KBM-7 (cell line): ENCODE results near the gene PANK4.

Experiments used
- DNase-seq: peaks from one replicate; pipeline ENCODE4 v3.0.0-alpha.2; 2015
- in situ Hi-C: fragments of 300-500 bp; cut with MboI; formaldehyde crosslinking; loops from 2 replicates; pipeline ENCODE4 v1.14.3; 2020; ENCODE audit warnings: low sequenced_read_pairs, low pct_unique_long_range_greater_than_20kb, mixed read lengths

PANK4 gene

DNA sequence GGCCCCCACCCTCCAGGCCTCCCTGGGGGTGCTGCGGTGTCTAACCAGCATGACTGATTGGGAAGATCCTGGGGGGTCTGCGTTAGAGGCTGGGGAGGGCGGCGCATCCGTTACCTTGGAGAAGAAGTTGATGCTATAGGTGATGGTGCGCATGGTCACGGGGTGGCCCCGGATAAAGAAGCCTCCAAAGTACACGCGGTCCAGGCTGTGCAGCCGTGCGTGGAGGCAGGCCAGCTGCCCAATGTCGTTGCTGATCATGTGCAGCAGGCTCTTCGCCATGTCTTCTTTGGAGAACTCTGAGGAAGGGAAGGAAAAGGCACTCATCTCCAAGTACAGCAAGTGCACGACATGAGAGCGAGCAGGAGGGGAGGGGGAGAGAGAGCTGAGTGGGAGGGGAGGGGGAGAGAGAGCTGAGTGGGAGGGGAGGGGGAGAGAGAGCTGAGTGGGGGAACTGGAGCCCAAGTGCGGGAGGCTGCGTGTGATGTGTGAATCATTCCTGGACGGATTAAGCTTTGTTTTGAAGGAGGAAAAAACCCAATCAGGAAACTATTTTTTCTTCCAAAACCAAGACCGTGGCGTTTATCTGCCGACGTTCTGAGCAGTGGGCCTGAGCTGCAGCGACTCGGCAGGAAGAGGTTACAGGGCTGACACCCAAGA is 7.2 kb downstream of the PANK4 start:
- in situ Hi-C loops: no loop called here

DNA sequence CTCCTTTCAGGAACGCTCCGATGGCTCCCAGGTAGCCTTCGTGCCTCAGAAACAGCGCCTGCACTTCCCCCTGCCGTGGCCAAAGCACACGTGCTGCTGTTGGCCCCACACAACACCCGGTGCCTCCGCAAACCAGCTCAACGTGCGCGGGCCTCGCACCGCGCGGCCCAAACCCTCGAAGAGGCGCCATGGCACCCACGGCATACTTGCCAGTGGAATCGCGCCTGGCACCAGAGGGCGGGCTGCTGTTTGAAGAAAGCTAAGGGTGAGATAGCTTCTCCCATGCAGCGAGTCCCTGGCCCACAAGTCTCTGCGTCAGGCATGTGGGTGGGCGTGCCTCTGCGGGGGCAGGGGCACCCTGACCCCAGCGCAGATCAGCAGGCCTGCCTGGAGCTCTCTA is 7.9 kb downstream of the PANK4 start:
- no peak for DNase-seq
- in situ Hi-C loops: no loop called here

More for the DNA sequence above, 7.2 kb downstream of the PANK4 start:
- DNase-seq: no peak

DNA sequence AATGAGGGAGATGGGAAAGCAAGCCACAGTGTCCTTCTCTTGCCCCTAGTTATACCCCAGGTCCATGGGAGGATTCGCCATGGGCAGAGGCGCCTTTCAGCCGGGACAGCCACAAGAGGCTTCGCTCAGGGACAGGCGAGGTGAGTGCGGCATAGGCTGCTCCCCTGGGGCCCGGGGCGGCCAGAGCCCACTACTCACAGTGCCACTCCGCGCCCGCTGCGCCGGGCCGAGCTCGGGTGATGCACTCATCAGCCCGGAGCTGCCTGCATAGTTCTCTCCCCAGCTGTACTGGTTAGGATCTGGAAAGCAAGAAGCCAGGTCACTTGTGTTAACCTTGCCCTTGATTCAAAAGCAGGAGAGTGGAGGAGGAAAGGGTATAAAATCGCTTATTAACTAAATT is 8.4 kb downstream of the PANK4 start:
- DNase-seq: no peak
- in situ Hi-C loops: no loop called here

DNA sequence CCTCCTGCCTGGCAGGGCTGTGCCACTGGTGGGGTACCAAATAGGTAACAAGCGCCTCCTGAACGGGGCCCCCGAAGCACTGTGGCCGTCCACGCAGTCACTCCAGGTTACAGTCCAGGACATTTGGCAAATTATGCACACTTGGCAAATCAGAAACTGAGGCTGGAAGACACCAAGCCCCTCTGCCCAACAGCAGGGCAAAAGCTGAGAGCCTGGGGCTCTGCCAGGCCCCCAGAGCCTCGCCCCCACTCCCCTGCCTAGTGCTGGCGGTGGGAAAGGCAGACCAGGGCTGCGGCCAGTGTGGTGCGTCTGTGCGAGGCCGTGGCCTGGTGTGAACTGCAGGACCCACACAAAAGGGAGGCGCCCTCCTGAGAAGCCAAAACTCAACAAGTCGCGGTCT is 9.4 kb downstream of the PANK4 start:
- DNase-seq: no peak
- in situ Hi-C loops: no loop called here

DNA sequence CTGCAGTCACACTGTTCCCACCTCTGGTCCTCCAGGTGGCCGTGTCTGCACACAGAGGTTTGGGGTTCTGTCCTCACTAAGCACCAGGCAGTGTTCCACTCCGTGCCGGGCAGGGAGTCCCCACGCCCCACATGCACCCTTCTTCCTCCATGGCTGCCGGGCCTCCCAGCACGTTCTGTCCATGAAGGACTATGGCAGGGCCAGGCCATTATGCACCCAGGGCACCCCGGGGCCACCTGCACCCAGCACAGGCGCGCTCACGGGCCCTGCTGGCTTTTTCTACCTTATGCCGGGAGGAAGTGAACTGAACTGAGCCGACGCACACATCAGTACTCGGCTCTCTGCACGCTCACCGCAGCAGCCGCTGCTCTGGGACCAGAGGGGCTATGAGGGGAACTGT is 10.3 kb downstream of the PANK4 start:
- DNase-seq: no peak

DNA sequence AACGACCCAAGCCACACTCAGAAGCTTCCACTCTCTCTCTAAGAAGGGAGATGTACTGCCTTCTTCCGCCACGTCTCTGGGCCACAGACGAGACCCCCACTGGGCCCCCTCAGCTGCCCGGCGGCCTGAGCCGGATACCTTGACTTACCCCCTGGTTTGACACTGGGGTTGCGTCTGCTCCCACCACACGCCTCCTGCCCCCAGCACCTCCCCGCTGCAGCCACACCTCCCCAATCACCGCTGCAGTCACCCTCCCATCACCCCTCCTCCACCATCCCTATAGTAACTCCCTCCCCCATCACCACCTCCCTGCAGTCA is 10.7 kb downstream of the PANK4 start:
- no peak for DNase-seq
- in situ Hi-C loops: no loop called here

More for the DNA sequence above, 10.3 kb downstream of the PANK4 start:
- in situ Hi-C loops: no loop called here

DNA sequence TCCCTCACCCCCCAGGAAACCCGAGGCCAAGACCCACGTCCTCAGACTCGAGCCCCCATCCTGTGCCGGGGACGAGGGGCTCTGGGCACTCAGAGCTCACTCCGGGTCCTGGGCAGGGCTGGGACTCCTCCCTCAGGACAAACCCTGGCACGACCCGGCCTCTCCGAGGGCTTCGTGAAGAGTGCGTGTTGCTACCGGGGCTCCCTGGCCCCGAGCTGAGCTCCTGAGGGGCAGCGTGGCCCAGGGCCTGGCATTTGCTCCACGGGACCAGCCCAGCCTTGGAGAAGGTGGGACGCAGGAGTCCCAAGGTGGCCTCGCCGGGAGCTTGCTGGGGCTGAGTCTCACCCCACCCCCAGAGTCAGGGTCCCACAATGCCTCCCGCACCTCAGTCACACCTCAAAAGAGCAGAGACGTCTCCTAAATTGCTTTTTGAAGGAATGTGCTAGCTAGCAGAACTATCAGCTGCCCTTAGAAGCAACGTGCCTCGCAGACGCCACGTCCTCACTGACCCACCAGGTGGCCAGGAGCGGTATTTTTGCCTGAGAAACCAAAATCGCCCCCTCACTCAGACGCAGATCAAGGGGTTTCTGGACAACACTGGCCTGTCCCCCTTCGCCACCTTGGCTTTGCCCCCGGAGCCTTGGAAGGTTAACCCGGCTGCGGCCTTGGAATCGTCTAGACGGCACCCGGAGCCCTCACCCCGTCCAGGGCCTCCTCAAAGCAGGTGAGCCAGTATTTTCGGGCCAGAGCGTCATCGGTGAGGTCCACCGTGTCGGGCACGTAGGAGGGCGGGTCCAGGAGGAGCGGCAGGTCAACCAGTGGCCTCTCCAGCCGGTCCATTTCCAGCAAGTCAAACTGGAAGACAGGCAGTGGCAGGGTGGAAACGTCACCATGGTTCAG is 11.3 kb downstream of the PANK4 start:
- DNase-seq: no peak
- in situ Hi-C loops: no loop called here

DNA sequence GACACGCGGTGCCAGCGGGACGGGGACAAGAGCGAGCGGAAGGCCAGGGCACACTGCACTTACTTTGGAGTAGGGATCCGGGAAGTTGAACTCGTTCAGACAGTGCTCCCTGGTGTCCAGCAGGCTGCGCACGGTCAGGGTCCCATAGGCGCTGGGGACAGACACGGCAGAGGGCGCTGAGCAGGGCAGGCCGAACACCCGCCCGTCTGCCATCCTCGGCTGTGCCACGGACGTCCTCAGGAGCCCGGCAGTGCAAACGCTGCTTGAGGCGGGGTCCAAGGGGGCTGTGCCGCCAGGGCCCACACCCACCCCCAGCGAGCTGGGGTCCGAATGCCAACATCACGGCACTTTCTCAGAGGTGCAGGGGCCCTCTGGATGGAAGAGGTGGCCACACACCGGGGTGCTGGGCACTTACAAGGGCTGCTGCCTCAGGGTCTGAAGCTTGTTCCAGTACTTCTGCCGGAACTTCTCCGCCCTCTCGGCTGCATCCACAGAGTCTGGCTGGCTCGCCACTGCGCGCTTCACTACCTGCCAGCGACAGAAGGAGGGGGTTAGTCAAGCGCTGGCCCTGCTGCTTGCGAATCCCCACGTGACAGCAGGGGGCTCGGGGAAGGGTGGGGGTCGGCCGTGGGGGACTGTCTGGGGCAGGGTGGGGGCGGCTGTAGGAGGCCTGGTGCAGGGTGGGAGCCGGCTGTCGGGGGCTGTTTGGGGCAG is 12.3 kb downstream of the PANK4 start:
- in situ Hi-C loops: no loop called here
- no peak for DNase-seq

DNA sequence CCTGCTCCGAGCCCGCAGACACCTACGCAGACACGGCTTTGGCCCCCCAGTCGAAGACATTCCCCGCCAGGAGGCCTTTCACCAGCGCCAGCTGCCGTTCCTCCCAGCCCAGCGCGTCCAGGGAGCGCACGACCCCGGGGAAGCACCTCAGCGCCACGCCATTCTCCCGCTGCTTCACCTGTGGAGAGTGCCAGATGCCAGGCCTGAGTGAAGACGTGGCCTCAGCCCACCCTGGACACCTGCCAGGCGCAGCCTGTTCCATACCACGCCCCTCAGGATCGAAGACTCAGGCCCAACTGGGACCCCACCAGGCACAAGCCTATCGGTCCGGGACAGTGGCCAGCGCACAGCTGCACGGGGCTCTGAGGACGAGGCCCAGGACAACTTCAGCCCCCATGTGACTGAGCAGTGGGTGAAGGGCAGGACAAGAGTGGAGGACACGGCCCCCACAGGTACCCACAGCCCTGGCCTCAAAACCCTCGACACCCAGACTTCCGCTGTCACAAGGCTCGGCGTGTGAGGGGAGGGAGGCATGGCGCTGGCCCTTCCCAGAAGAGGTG is 13.5 kb downstream of the PANK4 start:
- DNase-seq: no peak
- in situ Hi-C loops: no loop called here

DNA sequence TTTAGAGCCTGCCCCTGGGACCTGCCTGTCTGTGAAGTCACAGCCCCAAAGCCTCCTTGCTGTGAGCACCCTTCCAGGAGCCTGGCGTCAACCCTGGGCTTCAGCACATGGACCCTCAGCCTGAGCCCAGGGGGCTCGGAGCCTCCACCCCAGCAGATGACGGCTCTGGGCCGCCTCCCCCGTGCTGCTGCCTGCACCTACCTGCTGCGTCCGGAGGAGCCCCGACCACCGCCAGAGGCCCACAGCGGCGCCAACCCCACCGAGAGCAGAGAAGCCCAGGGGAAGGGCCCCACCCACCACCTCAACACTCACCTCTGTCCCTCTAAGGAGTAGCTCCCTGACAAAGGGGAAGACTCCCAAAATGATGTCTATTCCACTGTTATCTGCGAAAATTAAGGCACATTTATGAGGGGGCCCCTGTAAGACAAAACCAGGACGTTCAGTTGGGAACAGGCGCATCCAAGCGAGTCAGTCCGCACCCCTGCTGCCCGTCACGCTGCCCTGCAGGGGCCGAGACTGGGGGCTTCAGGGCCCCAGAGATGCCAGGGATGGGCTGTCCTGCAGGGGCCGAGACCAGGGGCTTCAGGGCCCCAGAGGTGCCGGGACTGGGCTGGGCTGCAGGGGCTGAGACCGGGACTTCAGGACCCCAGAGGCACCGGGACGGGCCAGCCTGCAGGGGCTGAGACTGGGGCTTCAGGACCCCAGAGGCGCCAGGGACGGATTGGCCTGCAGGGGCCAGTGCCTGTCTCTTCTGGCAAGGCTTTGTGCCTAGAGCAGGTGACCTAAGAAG is 15.8 kb downstream of the PANK4 start:
- in situ Hi-C loops: no loop called here
- DNase-seq: no peak

DNA sequence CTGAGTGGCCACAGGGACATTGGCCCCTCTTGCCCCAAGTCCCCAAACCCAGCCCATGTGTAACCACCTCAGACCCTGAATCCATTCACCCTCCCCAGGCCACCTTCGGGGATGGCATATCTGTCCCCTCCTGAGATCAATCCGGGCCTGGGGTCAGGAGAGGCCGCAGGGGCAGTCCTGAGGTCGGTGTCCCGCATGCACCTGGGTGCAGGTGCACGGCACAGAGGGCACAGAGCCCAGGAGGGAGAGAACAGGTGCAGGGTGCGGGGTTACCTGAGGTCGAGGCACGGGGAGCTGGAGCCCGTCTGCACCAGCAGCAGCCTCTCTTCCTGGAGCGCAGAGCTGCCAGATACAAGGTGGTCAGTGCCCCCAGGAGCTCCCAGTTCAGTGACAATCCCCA is 16.8 kb downstream of the PANK4 start:
- DNase-seq: no peak
- in situ Hi-C loops: no loop called here

DNA sequence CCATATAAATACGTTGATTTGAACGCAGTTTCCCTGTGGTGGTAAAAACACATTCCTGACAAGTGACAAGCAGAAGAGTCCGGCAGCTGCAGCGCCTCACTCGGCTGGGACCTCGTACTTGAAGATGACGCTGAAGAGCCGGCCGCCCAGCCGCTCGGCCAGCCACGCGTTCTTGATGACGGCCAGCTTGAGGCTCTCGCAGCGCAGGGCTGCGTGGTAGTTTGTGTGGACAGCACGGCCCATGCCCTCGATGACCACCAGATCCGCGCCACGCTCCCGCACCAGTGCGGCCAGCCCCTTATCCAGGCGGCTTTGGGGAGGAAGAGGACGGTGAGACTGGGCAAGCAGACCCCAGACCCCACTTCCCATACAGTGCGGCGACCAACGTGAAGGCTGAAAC is 17.6 kb downstream of the PANK4 start:
- in situ Hi-C loops: no loop called here
- DNase-seq: no peak

DNA sequence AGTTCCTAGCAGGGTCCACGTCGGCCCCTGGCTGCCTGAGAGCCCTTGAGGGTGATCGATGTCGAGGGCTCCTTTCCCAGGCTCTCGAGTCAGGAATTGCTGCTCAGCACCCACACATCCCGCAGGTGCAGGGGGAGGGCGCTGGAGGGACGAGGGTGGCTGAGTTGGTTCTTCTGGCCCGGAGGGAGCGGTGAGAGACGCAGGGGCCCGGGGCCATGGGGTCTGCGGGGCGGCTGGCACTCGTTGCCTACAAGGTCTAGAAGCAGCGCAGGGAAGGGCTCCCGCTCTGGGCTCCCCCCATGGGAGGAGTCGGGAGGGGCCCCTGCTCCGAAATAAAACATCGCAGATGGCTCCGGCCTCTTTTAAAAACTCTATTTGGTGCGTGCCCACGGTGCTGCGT is 18.2 kb downstream of the PANK4 start:
- in situ Hi-C loops: no loop called here

DNA sequence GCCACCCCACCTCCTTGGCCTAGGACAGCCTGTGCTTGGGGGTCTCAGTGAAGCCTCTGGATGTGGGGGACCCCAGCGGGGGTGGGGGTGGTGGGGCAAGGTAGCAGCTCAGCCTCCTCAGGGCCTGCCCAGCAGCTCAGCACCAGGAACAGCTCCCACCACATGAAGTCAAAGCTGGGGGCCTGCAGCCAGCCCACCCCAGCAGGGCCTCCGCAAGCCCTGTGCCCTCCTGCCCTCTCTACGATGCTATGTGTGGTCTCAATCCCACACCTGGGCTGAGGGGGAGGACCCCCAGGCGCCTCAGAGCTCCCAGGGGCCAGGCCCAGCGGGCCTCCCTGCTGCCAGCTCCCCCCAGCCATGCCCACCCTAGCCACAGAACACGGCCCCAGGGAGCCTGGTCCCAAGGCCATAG is 18.6 kb downstream of the PANK4 start:
- in situ Hi-C loops: no loop called here
- no peak for DNase-seq

More for the DNA sequence above, 18.2 kb downstream of the PANK4 start:
- no peak for DNase-seq

DNA sequence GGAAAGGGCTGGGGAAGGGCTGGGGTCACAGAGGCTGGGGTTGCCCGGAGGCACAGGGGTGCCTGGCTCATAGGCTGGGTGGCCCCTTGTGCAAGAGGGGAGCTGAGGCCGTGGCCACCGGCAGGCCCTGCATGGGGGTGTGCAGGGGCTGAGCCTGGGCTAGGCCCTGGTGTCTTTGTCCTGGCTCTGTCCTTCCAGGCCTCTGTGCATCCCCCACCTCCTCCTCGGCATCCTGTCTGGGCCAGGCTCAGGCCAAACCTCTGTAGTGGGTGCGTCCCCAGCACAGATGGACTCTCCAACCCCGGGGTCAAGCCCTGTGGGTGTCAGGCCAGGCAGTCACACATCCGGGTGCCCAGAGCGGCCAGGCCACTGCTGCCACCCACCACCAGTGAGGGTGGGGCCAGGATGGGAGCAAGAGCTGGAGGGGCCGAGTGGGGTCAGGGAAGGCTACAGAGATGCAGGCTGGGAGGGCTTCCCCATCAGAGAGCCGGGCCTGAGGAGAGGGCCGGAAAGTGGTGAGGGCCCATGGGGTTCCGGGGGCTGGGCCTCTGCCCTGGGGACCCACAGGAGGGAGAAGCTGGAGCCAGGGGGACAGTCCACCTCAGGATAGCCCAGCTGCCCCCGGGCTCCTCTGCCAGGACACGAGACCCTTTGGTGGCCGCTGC is 19.4 kb downstream of the PANK4 start:
- no peak for DNase-seq

DNA sequence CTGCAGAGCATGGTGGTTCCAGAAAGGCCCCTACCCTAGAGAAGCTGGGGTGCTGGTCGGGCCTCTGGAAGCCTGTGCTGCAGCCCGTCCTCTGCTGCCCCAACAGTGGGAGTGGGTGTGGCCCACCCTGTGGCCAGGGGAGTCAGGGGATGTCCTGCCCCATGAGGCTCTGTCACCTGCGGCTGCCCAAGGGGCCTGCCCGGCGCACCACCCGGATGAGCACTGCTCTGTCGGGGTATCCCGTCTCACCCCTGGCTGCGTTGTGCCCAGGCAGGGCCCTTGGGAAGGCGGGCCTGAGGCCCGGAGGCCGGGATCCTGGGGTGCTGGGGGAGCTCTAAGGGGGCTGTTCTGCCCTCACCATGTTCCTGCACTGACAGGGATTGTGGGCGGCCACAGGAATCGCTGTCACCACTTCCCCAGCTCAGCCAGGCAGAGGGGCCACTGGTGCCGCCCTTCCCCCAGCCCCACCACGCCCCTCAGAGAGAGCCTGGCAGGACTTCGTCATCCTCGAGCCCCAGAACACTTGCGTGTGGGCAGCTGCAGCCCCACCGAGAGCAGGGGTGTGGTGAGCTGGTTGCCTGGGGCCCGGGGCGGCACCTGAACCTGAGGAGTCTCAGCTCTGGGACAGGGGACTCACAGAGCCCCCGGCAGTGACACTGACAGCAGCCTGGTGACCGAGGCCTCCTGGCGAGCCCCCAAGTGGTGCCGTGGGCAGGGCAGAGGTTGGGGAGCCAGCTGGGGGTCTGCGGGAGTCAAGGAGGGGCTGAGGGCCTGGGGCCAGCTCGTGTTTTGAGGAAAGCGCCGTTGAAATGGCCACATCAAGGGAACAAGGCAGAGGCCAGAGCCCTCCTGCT is 20.2 kb downstream of the PANK4 start:
- in situ Hi-C loops: no loop called here

More for the DNA sequence above, 19.4 kb downstream of the PANK4 start:
- in situ Hi-C loops: no loop called here

DNA sequence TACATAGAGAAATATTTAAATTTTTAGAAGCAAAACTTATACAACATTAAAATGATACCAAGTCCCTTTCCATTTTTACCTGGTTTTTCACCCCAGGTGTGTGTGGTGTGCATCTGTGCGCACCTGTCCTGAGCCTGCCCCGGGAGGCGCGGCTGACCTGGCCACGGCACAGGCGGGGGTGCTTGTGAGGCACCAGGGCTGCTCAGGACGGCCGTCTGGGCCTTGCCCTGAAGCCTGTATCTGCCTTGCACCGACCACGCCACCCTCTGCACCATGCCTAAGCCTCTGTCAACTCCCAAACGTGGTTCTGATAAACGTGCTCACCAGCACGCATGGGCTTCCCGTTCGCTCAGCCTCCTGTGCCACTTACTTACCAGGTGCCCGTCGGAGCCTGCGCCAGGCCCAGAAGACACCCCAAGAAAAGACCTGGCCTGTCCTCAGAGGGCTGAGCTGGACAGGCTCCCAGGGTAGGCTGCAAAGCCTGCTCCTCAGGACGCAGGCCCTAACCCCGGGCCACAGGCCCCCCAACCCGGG is 20.9 kb downstream of the PANK4 start:
- DNase-seq: no peak
- in situ Hi-C loops: no loop called here

More for the DNA sequence above, 20.2 kb downstream of the PANK4 start:
- DNase-seq: no peak

DNA sequence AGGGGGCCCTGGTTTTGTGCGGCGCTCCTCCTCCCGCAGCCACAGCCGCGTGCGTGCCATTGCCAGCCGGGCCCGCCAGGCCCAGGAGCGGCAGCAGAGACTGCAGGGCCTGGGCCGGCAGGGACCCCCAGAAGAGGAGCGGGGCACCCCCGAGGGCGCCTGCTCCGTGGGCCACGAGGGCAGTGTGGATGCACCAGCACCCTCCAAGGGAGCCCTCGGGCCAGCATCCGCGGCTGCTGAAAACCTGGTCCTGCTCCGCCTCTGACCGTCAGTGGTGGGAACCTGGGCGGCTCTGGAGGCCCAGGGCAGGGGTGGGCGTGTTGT is 21.5 kb downstream of the PANK4 start:
- no peak for DNase-seq

More for the DNA sequence above, 21.5 kb downstream of the PANK4 start:
- in situ Hi-C loops: no loop called here
